B cell (primary cell): ENCODE results near the gene DUSP7. TPM values are rescaled to one million over a fixed set of nuclear protein-coding genes. Genes with fewer than 3 reads are reported as not detected.

ENCODE experiments used
- ATAC-seq: fragments of 200-7000 bp; cut with Tn5 transposase; one replicate; pipeline ENCODE4 v1.10.0; 2021; ENCODE audit warnings: low read depth, mild to moderate bottlenecking, moderate number of reproducible peaks, moderate library complexity
- CTCF ChIA-PET: fragments of 350-600 bp; sonication (Branson Sonifier 250); formaldehyde crosslinking; loops from one replicate; lab custom pipeline; 2021; ENCODE audit warnings: antibody characterized with exemption, inconsistent platforms; lab: Charles Lee
- POLR2A ChIA-PET: fragments of 350-600 bp; sonication (Branson Sonifier 250); formaldehyde crosslinking; loops from one replicate; lab custom pipeline; 2021; ENCODE audit warnings: antibody characterized with exemption; lab: Charles Lee
- DNase-seq: peaks from one replicate; pipeline ENCODE4 v3.0.0; 2013
- H2AFZ ChIP-seq: 2 replicates; pipeline ENCODE4 v1.6.1; 2012; ENCODE audit warnings: mild to moderate bottlenecking, low read depth, low read length; ENCODE audit not compliant: insufficient read depth, poor library complexity, severe bottlenecking
- H3K27ac ChIP-seq, 2 donors: 1 replicate in 1 of 2; 2 replicates in 1 of 2; pipeline ENCODE4 v1.5.1; 2012 to 2013; ENCODE audit warnings: low read length in 2 of 2, mild to moderate bottlenecking in 2 of 2, moderate library complexity in 1 of 2
- H3K27me3 ChIP-seq, 4 experiments: fragments of 200-600 bp in 1 of 4; sonication (generic) in 1 of 4; replicated peaks in 1 of 4; 1 replicate in 2 of 4; 2 replicates in 2 of 4; pipeline versions ENCODE4 v1.6.1 to v1.7.0; 2013 to 2016; ENCODE audit warnings: low read length in 3 of 4, mild to moderate bottlenecking in 2 of 4, mixed read lengths in 1 of 4, moderate library complexity in 1 of 4; ENCODE audit not compliant: insufficient read depth in 4 of 4, control insufficient read depth in 3 of 4; ENCODE audit errors: control extremely low read depth in 1 of 4
- H3K36me3 ChIP-seq, 2 experiments: replicated peaks in 1 of 2; 1 replicate in 1 of 2; 2 replicates in 1 of 2; pipeline versions ENCODE4 v1.6.1 to v1.7.1; 2013; ENCODE audit warnings: low read length in 1 of 2; ENCODE audit not compliant: insufficient read depth in 2 of 2, control insufficient read depth in 1 of 2; ENCODE audit errors: control extremely low read depth in 1 of 2, extremely low read depth in 1 of 2
- H3K4me1 ChIP-seq, 2 donors: fragments of 200-600 bp in 1 of 2; sonication (generic) in 1 of 2; 1 replicate in 1 of 2; 2 replicates in 1 of 2; pipeline versions ENCODE4 v1.5.1 to v1.6.1; 2013 to 2017; ENCODE audit warnings: low read length in 2 of 2; ENCODE audit not compliant: control insufficient read depth in 2 of 2, insufficient read depth in 2 of 2
- H3K4me2 ChIP-seq: replicated peaks from 2 replicates; pipeline ENCODE3; 2012; ENCODE audit warnings: mild to moderate bottlenecking, low read depth, low read length; ENCODE audit not compliant: poor library complexity, severe bottlenecking
- H3K4me3 ChIP-seq, 5 experiments: fragments of 200-600 bp in 1 of 5; sonication (generic) in 1 of 5; 1 replicate in 3 of 5; 2 replicates in 2 of 5; pipeline versions ENCODE4 v1.5.1 to v1.7.0; 2011 to 2016; ENCODE audit warnings: low read length in 4 of 5, mild to moderate bottlenecking in 4 of 5, low read depth in 2 of 5, control low read depth in 1 of 5, moderate library complexity in 1 of 5; ENCODE audit not compliant: insufficient read depth in 1 of 5; ENCODE audit errors: control extremely low read depth in 1 of 5, extremely low read depth in 1 of 5
- H3K79me2 ChIP-seq: fragments of 200-600 bp; sonication (generic); one replicate; pipeline ENCODE4 v1.6.0; 2016; ENCODE audit warnings: low read length; ENCODE audit not compliant: control insufficient read depth, insufficient read depth
- H3K9ac ChIP-seq: fragments of 200-600 bp; sonication (generic); 2 replicates; pipeline ENCODE4 v1.6.1; 2017; ENCODE audit warnings: mild to moderate bottlenecking, low read length, moderate library complexity
- H3K9me3 ChIP-seq, 3 donors: one replicate each; pipeline versions ENCODE4 v1.6.1 to v1.7.1; 2013; ENCODE audit warnings: low read length in 2 of 3; ENCODE audit not compliant: control insufficient read depth in 2 of 3, insufficient read depth in 1 of 3; ENCODE audit errors: control extremely low read depth in 1 of 3
- H4K20me1 ChIP-seq: 2 replicates; pipeline ENCODE4 v1.6.0; 2012; ENCODE audit warnings: mild to moderate bottlenecking, low read length; ENCODE audit not compliant: insufficient read depth, control insufficient read depth, poor library complexity, severe bottlenecking
- H3K27ac Mint-ChIP-seq: one replicate; pipeline ENCODE4 v1.8.0; 2021; ENCODE audit warnings: mixed read lengths
- H3K27me3 Mint-ChIP-seq: one replicate; pipeline ENCODE4 v1.8.0; 2021; ENCODE audit warnings: mixed read lengths
- H3K4me1 Mint-ChIP-seq: one replicate; pipeline ENCODE4 v1.8.0; 2021; ENCODE audit warnings: mixed read lengths
- H3K4me3 Mint-ChIP-seq: one replicate; pipeline ENCODE4 v1.8.0; 2021; ENCODE audit warnings: mixed read lengths
- H3K9me3 Mint-ChIP-seq: one replicate; pipeline ENCODE4 v1.8.0; 2022; ENCODE audit warnings: mixed read lengths; ENCODE audit not compliant: insufficient read depth
- CTCF ChIP-seq: fragments of 200-600 bp; IDR thresholded peaks from one replicate; pipeline ENCODE4 v1.8.0; 2022; ENCODE audit warnings: antibody characterized with exemption, mild to moderate bottlenecking
- EZH2 ChIP-seq: IDR thresholded peaks from 2 replicates; pipeline ENCODE4 v1.6.1; 2012; ENCODE audit warnings: borderline replicate concordance, low read depth, mild to moderate bottlenecking, moderate library complexity, low read length; ENCODE audit not compliant: insufficient read depth, poor library complexity, severe bottlenecking
- WGBS: methylation state at CpG from one replicate; pipeline ENCODE4 v1.1.5; 2013; ENCODE audit warnings: missing lambda C conversion rate; ENCODE audit not compliant: insufficient coverage; 5-methylcytosine and 5-hydroxymethylcytosine counted together
- intact Hi-C: fragments of 100-400 bp; cut with micrococcal nuclease; formaldehyde crosslinking; loops from one replicate; pipeline ENCODE4 v1.10.0; 2022
- polyA plus RNA-seq: library from polyadenylated mRNA; depleted of rRNA; stranded (reverse); fragments of >200 nt; gene quantifications from 2 replicates; pipeline ENCODE4 v1.2.3, GENCODE V29; 2012
- total RNA-seq, 2 donors: library from RNA; stranded (reverse); fragments of 120-200 nt in 1 of 2; gene quantifications; 1 replicate in 1 of 2; 2 replicates in 1 of 2; pipeline versions ENCODE4 v1.2.3 to v1.2.4, GENCODE V29; 2013 to 2022

DUSP7 gene
- total and polyA plus RNA-seq, 2 donors (not counting 1 experiment from before 2014, with no cell fraction given): 5.1 to 6.9 TPM

- no peaks in the 10 kb centered on the region for H3K9me3 Mint-ChIP-seq
- WGBS: 88% methylated on average over 6 of the region's 7 CpGs
- Histone ChIP-seq H3K27me3 (no peaks in the 10 kb centered on the region), H3K4me1 (peaks cover 21 to 39% of the 10 kb centered on the region in 2 donors), H3K27ac (no peak overlapping the region), H4K20me1 (no peaks in the 10 kb centered on the region), H3K4me3 (no peak overlapping the region), H3K9ac (no peak overlapping the region), H3K79me2 (no peaks in the 10 kb centered on the region), H3K36me3 (no peaks in the 10 kb centered on the region), H2AFZ (no peak overlapping the region), H3K9me3 (no peaks in the 10 kb centered on the region), H3K4me2 (no peak overlapping the region)
- CTCF ChIA-PET: no interaction called here
- ATAC-seq (no peak), DNase-seq (no peak)
- H3K4me1 Mint-ChIP-seq: peaks cover 41% of the 10 kb centered on the region
- H3K4me3 Mint-ChIP-seq: no peak overlapping the region
- H3K27me3 Mint-ChIP-seq: no peaks in the 10 kb centered on the region
- TF ChIP-seq EZH2 (no peak), CTCF (no peak)
- intact Hi-C loops: loop anchor here (10.0 kb wide), 2 partner anchors 165 to 475 kb away; partner anchors contain the start of genes NT5DC2, TLR9 and UQCC5
- peak overlapping the region; percentile 70 for H3K27ac Mint-ChIP-seq
- POLR2A ChIA-PET: no interaction called here
These were observed 3.4 kb upstream of the DUSP7 start for GRCh38 chr3:52059781-52060180.

GRCh38 chr3:52057812-52058495 is 1.6 kb upstream of the DUSP7 start:
- Histone ChIP-seq H3K79me2 (no peaks in the 10 kb centered on the region), H3K27ac (peak overlapping the region in 1 of 2 donors; percentile 21), H3K4me3 (peak overlapping the region in 4 of 5 experiments; percentile 7 to 50 (median 45)), H3K27me3 (no peaks in the 10 kb centered on the region), H2AFZ (peak overlapping the region; percentile 82), H3K9me3 (no peaks in the 10 kb centered on the region), H3K9ac (peak overlapping the region; percentile 51), H3K4me1 (peaks cover 40 to 57% of the 10 kb centered on the region in 2 donors), H3K36me3 (no peaks in the 10 kb centered on the region), H3K4me2 (peak overlapping the region; percentile 99), H4K20me1 (no peaks in the 10 kb centered on the region)
- Mint-ChIP-seq H3K4me1 (peaks cover 51% of the 10 kb centered on the region), H3K4me3 (peak overlapping the region; percentile 95), H3K27me3 (no peaks in the 10 kb centered on the region), H3K27ac (peak overlapping the region; percentile 94), H3K9me3 (no peaks in the 10 kb centered on the region)
- DNase-seq (peak; percentile 43), ATAC-seq (no peak)
- intact Hi-C loops: loop anchor here (1.0 to 10.0 kb wide), 10 partner anchors 63 to 477 kb away; partner anchors contain the start of genes ABHD14A, ABHD14B, ACY1 and GLYCTK
- 78% methylated on average over 14 of the region's 14 CpGs for WGBS
- ChIA-PET CTCF (interaction anchor here (1.1 to 1.2 kb wide), 3 partner anchors 62 to 116 kb away, joined by 3 to 11 read pairs (median 4); partner anchors contain the start of genes PARP3, RPL29 and RRP9), POLR2A (interaction anchor here (0.6 to 1.4 kb wide), 6 partner anchors 57 to 1822 kb away, joined by 3 to 10 read pairs (median 3); partner anchors contain the start of genes POC1A and RPL29)
- no peak for TF ChIP-seq EZH2
- TF ChIP-seq CTCF: no peak
